ENCODE measurements around the gene TSEN54. TPM values are rescaled to one million over a fixed set of nuclear protein-coding genes. Genes with fewer than 3 reads are reported as not detected.

TSEN54 gene
- total and polyA plus RNA-seq, 8 donors: 15.8 to 54.0 (median 38.9) TPM

GRCh38 chr17:75566834-75567233, 50.5 kb downstream of the TSEN54 start:
- TF ChIP-seq CTCF (IDR thresholded peaks at IDR 0.05): no peak
- Histone ChIP-seq H3K27me3 (no peaks in the 10 kb centered on the region), H3K36me3 (peaks cover 0 to 85% of the 10 kb centered on the region in 2 donors), H3K9me3 (no peaks in the 10 kb centered on the region), H3K4me1 (peaks cover 0 to 12% of the 10 kb centered on the region in 2 donors), H3K27ac (no peak overlapping the region), H3K4me3 (no peak overlapping the region)
- DNase-seq (no peak), ATAC-seq (no peak)
- intact Hi-C loops (cut with DNase I): no loop called here

DNA sequence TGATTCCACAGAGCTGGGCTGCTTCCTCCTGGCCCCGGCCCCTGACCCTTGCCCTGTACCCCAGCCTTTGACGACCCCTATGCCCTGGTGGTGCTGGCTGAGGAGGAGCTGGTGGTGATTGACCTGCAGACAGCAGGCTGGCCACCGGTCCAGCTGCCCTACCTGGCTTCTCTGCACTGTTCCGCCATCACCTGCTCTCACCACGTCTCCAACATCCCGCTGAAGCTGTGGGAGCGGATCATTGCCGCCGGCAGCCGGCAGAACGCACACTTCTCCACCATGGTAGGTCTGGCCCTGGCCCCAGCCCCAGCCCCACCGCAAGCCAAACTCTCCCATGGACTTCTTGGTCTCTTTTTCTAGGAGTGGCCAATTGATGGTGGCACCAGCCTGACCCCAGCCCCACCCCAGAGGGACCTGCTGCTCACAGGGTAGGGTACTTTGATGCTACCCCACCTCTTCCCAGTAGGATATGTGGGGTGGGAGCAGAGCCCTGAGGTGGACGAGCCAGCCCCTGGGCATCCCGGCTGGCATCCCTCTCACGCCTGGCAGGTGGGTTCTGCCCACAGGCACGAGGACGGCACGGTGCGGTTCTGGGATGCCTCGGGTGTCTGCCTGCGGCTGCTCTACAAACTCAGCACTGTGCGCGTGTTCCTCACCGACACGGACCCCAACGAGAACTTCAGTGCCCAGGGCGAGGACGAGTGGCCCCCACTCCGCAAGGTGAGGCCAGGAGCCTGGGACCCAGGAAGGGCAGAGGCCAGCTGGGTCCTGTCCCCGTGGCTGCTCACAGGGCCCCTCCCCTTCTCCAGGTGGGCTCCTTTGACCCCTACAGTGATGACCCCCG, 52.3 kb downstream of the TSEN54 start:
- Histone ChIP-seq H3K27me3 (no peaks in the 10 kb centered on the region), H3K4me1 (peaks cover 0 to 13% of the 10 kb centered on the region in 2 donors), H3K9me3 (no peaks in the 10 kb centered on the region), H3K36me3 (peaks cover 0 to 85% of the 10 kb centered on the region in 2 donors), H3K4me3 (no peak overlapping the region), H3K27ac (no peak overlapping the region)
- ATAC-seq (no peak), DNase-seq (peak in 1 of 4 donors; percentile 64)
- intact Hi-C loops (cut with DNase I): no loop called here
- TF ChIP-seq CTCF (IDR thresholded peaks at IDR 0.05): no peak

DNA sequence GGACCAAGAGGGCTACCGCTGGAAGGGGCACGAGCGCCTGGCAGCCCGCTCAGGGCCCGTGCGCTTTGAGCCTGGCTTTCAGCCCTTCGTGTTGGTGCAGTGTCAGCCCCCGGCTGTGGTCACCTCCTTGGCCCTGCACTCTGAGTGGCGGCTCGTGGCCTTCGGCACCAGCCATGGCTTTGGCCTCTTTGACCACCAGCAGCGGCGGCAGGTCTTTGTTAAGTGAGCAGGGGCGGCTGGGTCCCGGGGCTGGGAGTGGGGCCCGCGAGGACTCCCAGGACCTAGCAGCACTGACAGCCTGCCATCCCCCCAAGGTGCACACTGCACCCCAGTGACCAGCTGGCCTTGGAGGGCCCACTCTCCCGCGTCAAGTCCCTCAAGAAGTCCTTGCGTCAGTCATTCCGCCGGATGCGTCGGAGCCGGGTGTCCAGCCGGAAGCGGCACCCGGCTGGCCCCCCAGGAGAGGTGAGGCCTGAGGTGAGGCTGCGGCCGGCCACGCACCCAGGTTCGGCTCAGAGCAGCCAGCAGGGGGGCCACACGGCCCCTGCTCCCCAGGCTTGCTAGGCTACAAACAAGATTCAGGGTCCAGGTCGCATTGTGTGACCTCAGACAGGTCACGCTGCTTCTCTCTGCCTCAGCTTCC, 53.8 kb downstream of the TSEN54 start:
- ATAC-seq (no peak), DNase-seq (peak in 1 of 4 donors; percentile 73)
- Histone ChIP-seq H3K36me3 (peaks cover 0 to 83% of the 10 kb centered on the region in 2 donors), H3K27me3 (no peaks in the 10 kb centered on the region), H3K9me3 (no peaks in the 10 kb centered on the region), H3K4me1 (peaks cover 0 to 13% of the 10 kb centered on the region in 2 donors), H3K27ac (no peak overlapping the region), H3K4me3 (no peak overlapping the region)
- intact Hi-C loops (cut with DNase I): no loop called here
- TF ChIP-seq CTCF (IDR thresholded peaks at IDR 0.05): no peak

DNA sequence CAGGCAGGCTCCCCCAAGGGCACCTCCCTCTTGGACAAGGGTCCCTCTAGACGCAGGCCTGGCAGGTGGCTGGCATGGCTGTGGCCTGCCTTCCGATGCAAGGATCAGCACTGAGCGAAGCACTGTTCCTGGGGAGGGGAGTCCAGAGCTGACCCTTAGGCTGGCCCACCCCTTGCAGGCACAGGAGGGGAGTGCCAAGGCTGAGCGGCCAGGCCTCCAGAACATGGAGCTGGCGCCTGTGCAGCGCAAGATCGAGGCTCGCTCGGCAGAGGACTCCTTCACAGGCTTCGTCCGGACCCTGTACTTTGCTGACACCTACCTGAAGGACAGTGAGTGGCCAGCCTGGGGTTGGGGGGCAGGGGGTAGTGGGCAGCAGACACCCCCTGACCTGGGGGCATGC, 54.4 kb downstream of the TSEN54 start:
- no peaks in the 10 kb centered on the region for H3K9me3 ChIP-seq
- no peak for ATAC-seq
- H3K4me3 ChIP-seq: no peak overlapping the region
- no peaks in the 10 kb centered on the region for H3K27me3 ChIP-seq
- H3K4me1 ChIP-seq: peaks cover 0 to 13% of the 10 kb centered on the region in 2 donors
- H3K36me3 ChIP-seq: peaks cover 0 to 77% of the 10 kb centered on the region in 2 donors
- no peak for TF ChIP-seq CTCF (IDR thresholded peaks at IDR 0.05)
- H3K27ac ChIP-seq: peak overlapping the region in 1 of 2 donors; percentile 78
- DNase-seq: peak in 1 of 4 donors; percentile 70
- intact Hi-C loops (cut with DNase I): no loop called here

Data from left lung (tissue), 10 donors.